ENCODE data around the gene KLHL17.
A peak's percentile ranks its signal among the peaks of the same experiment; 100 is the strongest.

Gene KLHL17

DNA sequence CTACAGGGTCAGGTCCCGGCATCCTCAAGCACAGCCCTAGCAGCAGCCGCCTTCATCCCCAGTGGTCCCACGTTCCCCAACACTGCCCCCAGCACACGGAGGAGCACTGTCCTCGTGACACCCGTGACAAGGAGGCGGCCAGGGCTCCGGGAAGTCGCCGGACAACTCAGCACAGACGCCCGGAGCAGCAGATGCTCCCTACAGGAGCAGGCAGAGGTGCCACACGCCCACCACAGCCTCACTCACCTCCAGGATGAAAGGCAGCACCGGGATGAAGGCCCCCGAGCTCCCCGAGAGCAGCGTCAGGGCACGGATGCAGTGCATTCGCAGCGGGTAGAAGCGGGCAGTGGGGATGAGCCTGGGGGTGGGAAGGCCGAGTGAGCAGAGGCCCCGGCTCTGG is 9.5 kb upstream of the KLHL17 start:
- H3K4me1 Mint-ChIP-seq: peaks cover 15% of the 10 kb centered on the region
- no peak overlapping the region for H3K27ac Mint-ChIP-seq
- ATAC-seq: no peak
- H3K36me3 Mint-ChIP-seq: peaks cover 97% of the 10 kb centered on the region
- no peak overlapping the region for H3K4me3 Mint-ChIP-seq
- no peaks in the 10 kb centered on the region for H3K9me3 Mint-ChIP-seq
- no peaks in the 10 kb centered on the region for H3K27me3 Mint-ChIP-seq

DNA sequence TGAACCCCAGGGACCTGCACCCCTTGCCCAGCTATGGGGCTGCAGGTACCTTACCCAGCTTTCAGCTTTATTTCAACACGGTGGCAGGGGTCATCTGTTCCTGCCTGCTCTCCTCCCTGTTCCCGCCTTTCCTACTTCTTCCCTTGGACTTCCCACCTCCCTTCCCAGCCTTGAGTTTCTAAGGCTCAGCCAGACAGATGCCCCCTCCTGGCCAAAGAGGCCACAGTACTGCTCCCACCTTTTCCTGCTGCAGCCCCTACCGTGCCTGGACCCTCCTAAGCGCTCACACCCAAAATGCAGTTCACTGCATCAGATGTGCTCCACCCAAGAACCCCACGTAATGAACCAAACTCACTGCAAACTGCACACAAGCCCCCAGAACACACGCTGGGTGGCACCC is 9.0 kb upstream of the KLHL17 start:
- no peak for ATAC-seq
- Mint-ChIP-seq H3K4me1 (peaks cover 13% of the 10 kb centered on the region), H3K4me3 (no peak overlapping the region), H3K27me3 (no peaks in the 10 kb centered on the region), H3K27ac (no peak overlapping the region), H3K9me3 (no peaks in the 10 kb centered on the region), H3K36me3 (peaks cover 96% of the 10 kb centered on the region)

DNA sequence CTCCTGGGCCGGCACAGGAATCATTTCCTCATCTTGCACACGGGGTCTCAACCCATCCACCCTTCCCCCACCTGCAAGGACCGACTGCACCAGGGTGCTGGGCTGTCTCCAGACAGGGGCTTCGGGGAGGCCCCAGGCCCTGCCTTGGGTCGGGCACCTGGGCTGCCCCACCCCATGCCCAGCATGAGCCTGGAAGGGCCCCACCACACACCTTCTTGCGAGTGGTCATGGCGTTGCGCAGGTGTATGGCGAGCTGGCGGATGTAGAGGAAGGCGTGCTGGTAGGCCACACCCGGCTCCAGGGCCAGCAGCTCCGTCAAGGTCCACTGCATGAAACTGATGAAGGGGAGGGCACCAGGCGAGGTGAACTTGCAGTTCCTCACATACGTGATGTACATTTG is 8.2 kb upstream of the KLHL17 start:
- Mint-ChIP-seq H3K9me3 (no peaks in the 10 kb centered on the region), H3K36me3 (peaks cover 94% of the 10 kb centered on the region), H3K27me3 (no peaks in the 10 kb centered on the region), H3K4me3 (no peak overlapping the region), H3K4me1 (peaks cover 19% of the 10 kb centered on the region), H3K27ac (no peak overlapping the region)
- no peak for ATAC-seq

DNA sequence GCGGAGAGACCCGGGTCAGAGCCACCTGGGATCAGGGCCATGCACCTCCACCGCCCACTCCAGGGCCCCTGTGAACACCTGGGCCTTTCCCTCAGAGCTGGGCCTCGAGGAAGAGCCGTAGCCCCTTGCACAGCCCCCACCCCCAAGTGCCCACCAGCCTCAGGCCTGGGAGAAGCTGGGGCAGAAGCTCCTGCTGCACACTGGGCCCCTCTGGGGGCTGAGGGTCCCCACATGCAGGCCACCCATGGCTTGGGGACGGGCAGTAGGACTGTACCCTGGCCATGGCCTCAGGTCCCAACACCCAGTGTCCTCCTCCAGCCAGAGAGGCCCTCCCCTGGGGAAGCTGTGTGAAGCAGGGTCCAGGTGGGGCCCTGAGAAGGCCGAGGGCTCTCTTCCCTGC is 7.8 kb upstream of the KLHL17 start:
- Mint-ChIP-seq H3K4me3 (no peak overlapping the region), H3K4me1 (peaks cover 23% of the 10 kb centered on the region), H3K27ac (no peak overlapping the region), H3K36me3 (peaks cover 90% of the 10 kb centered on the region), H3K9me3 (no peaks in the 10 kb centered on the region), H3K27me3 (no peaks in the 10 kb centered on the region)
- ATAC-seq: no peak

DNA sequence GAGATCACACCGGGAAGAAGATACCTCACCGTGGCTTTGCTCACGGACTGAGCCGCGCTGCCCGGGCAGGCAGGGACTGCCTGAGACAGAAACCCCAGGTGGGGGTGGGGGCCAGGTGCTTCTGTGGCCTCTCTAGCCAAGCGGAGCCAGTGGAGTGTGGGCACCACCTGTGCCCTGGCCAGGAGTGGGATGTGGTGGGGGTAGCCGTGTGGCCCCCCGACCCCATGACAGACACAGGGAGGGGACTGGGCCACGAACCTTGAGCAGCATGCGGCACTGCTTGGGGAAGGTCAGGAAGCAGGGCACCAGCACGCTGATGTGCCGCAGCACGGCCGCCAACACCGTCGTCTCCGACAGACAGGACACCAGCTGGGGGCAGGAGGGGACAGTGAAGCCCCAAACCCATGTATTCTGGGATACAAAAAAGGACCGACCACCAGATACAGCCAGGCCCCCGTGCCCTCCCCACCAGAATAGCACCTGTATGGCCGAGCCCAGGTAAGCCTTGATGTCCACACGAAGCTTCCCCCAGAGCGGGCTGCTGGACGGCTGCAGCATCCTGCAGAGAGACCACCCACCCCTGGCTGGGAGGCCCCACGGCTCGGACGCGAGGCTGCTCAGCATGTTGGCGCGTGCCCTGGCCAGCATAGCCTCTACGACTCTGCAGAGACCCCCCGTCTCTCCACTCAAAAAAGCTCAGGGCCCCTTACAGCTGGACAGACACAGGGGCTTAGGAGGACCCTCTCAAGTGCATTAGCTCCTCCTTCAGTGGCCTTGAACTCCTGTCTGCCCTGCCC is 6.7 kb upstream of the KLHL17 start:
- no peak overlapping the region for H3K4me3 Mint-ChIP-seq
- H3K27ac Mint-ChIP-seq: no peak overlapping the region
- H3K36me3 Mint-ChIP-seq: peaks cover 79% of the 10 kb centered on the region
- no peaks in the 10 kb centered on the region for H3K9me3 Mint-ChIP-seq
- no peaks in the 10 kb centered on the region for H3K27me3 Mint-ChIP-seq
- H3K4me1 Mint-ChIP-seq: peaks cover 34% of the 10 kb centered on the region
- ATAC-seq: no peak

DNA sequence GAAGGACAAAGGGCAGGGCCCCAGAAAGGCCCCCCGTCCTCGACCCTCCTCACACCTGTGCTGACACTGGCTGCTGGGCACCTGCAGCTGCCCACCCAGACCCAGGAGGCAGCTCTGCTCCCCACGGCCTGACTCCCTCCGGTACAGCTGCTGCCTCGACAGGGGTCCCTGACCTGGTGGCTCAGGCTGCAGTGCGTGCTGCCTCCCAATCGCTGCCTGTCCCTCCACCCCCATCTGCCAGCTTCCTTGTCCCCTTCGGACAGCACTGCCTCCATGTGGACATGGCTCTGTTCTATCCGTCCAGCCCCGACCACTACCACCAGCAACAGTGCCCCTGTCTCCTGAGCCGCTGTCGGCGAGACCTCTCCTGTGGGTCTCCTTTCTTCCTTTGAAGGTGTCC is 5.5 kb upstream of the KLHL17 start:
- no peak overlapping the region for H3K27ac Mint-ChIP-seq
- ATAC-seq: no peak
- H3K4me3 Mint-ChIP-seq: no peak overlapping the region
- H3K27me3 Mint-ChIP-seq: no peaks in the 10 kb centered on the region
- no peaks in the 10 kb centered on the region for H3K9me3 Mint-ChIP-seq
- H3K36me3 Mint-ChIP-seq: peaks cover 67% of the 10 kb centered on the region
- peaks cover 34% of the 10 kb centered on the region for H3K4me1 Mint-ChIP-seq

DNA sequence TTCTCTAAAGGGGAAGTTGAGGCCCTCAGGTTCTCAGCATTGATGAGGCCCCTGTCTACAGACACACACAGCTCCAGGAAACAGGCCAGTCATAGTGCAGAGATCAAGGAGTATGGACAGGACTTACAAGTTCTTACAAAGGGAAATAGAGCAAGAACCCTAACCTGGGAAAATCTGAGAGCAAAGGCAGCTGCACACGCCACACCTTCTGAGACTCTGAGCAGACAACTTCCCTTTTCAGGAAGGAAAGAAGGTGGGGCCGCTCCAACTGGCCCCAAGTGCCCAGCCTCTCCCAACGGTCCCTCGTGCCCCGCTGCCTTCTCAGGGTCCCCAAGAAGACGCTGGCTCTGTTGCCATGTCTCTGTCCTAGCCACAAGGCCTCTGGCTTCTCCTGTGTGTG is 4.9 kb upstream of the KLHL17 start:
- H3K4me1 Mint-ChIP-seq: peaks cover 34% of the 10 kb centered on the region
- H3K9me3 Mint-ChIP-seq: no peaks in the 10 kb centered on the region
- no peaks in the 10 kb centered on the region for H3K27me3 Mint-ChIP-seq
- ATAC-seq: no peak
- peaks cover 61% of the 10 kb centered on the region for H3K36me3 Mint-ChIP-seq
- H3K4me3 Mint-ChIP-seq: no peak overlapping the region
- H3K27ac Mint-ChIP-seq: no peak overlapping the region

DNA sequence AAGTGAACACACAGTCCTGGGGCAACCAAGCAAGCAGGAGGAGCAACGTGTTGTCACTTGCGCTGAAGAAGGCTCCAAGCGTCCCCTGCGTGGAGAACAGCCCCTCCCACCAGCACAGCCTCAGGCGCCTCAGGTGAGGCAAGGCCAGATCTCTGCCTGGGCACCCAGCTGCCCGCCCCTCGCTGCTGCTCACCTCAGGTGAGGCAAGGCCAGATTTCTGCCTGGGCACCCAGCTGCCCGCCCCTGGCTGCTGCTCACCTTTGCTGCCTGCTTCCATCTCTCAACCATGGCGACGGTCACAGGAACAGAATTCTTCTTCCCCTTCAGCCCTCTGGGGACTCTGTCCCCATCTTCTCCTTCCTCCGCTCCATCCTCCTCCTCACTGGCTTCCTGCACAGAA is 3.7 kb upstream of the KLHL17 start:
- H3K27ac Mint-ChIP-seq: no peak overlapping the region
- no peaks in the 10 kb centered on the region for H3K9me3 Mint-ChIP-seq
- H3K4me3 Mint-ChIP-seq: no peak overlapping the region
- H3K27me3 Mint-ChIP-seq: no peaks in the 10 kb centered on the region
- H3K4me1 Mint-ChIP-seq: peaks cover 38% of the 10 kb centered on the region
- peaks cover 50% of the 10 kb centered on the region for H3K36me3 Mint-ChIP-seq
- ATAC-seq: no peak

DNA sequence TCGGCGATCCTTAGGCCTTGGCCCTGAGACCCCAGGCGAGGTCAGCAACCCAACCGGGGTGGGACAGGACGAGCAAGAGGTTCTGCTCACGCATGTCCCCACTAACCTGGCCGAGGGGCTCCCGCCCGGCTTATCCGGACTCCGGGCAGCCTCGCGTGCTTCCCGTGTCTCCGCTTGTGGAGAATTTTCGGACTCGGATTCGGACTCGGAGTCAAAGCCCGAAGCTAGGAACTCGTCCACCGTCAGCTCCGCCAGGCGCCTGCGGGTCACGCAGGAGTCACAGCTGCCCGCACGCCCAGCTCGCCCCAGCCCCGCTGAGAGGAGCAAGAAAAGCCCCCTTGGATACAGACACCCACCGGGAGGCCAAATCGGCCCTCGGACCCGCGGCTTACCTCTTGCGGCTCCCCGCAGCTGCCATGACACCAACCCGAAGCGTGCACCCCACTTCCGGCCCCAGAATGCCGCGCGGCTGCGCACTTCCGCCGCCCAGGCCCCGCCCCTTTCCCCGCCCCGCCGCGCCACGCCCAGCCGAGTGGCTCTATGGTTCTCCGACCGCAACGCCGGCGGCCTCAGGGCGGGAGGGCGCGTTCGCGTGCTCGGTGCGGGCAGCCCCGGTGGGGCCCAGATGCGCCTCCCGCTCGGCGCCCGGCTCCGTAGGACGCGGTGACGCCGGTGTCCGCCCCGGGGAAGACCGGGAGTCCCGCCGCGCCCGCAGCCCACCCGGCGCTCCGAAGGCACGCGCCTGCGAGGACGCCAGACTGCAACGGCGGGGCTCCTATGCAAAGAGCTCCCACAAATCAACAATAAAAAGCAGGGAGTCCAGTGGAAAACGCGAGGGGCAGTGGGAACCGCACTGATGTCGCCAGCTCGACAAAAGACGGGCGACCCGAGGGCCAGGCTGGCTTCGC is 1.3 kb upstream of the KLHL17 start, which contains the start of gene NOC2L:
Gene NOC2L, minus strand, starts transcription at position 434 of the 908 bp plus-strand sequence. Its CDS starts 16 bp downstream, at position 418.
- ATAC-seq: peak; percentile 88
- peaks cover 32% of the 10 kb centered on the region for H3K36me3 Mint-ChIP-seq
- H3K9me3 Mint-ChIP-seq: no peaks in the 10 kb centered on the region
- H3K27ac Mint-ChIP-seq: peak within 1 kb of the TSS; percentile 76
- no peaks in the 10 kb centered on the region for H3K27me3 Mint-ChIP-seq
- H3K4me1 Mint-ChIP-seq: peaks cover 46% of the 10 kb centered on the region
- peak within 1 kb of the TSS; percentile 87 for H3K4me3 Mint-ChIP-seq

DNA sequence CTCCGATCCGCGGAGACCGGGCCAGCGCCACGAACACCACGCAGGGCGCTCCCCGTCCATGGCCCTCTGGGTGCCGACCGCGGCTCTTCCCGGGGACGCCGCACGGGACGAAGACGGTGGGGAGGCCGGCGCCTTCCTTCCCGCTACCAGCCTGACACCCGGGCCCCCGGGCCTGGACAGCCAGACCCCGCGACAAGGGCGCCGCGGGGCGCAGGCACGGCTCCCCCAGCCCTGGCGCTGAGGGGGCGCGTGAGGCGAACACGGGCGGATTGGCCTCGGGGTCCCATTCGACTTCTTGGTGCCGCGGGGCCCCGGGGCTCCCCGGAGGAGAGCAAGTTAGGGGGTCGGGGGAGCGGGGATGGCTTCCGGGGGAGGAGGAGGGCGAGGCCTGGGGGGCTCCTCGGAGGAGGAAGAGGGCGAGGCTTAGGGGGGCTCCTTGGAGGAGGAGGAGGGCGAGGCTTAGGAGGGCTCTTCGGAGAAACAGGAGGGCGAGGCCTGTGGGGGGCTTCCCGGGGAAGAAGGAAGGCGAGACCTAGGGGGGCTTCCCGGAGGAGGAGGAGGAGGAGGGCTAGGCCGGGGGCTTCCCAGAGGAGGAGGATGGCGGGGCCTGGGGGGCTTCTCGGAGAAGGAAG is 537 bp upstream of the KLHL17 start:
- peaks cover 40% of the 10 kb centered on the region for H3K4me1 Mint-ChIP-seq
- no peaks in the 10 kb centered on the region for H3K27me3 Mint-ChIP-seq
- peak overlapping the region; percentile 74 for H3K27ac Mint-ChIP-seq
- peaks cover 24% of the 10 kb centered on the region for H3K36me3 Mint-ChIP-seq
- H3K9me3 Mint-ChIP-seq: no peaks in the 10 kb centered on the region
- peak; percentile 28 for ATAC-seq
- H3K4me3 Mint-ChIP-seq: peak overlapping the region; percentile 87

DNA sequence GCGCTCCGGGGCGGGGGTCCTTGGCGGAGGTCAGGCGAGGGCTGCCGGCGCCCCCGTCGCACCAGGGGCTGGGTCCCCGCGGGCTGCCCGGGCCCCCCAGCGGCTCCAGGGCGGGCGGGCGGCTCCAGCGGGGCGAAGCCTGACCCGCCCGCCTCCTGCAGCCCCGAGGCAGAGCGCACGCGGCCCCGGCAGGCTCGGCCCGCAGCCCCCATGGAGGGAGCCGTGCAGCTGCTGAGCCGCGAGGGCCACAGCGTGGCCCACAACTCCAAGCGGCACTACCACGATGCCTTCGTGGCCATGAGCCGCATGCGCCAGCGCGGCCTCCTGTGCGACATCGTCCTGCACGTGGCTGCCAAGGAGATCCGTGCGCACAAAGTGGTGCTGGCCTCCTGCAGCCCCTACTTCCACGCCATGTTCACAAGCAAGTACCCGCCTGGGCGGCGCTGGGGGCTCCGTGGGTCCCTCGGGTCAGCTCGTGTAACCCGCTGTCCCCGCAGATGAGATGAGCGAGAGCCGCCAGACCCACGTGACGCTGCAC is 817 bp downstream of the KLHL17 start:
- Mint-ChIP-seq H3K4me3 (peak overlapping the region; percentile 41), H3K9me3 (no peaks in the 10 kb centered on the region), H3K4me1 (peaks cover 34% of the 10 kb centered on the region), H3K27me3 (no peaks in the 10 kb centered on the region), H3K27ac (no peak overlapping the region), H3K36me3 (peaks cover 10% of the 10 kb centered on the region)
- no peak for ATAC-seq

DNA sequence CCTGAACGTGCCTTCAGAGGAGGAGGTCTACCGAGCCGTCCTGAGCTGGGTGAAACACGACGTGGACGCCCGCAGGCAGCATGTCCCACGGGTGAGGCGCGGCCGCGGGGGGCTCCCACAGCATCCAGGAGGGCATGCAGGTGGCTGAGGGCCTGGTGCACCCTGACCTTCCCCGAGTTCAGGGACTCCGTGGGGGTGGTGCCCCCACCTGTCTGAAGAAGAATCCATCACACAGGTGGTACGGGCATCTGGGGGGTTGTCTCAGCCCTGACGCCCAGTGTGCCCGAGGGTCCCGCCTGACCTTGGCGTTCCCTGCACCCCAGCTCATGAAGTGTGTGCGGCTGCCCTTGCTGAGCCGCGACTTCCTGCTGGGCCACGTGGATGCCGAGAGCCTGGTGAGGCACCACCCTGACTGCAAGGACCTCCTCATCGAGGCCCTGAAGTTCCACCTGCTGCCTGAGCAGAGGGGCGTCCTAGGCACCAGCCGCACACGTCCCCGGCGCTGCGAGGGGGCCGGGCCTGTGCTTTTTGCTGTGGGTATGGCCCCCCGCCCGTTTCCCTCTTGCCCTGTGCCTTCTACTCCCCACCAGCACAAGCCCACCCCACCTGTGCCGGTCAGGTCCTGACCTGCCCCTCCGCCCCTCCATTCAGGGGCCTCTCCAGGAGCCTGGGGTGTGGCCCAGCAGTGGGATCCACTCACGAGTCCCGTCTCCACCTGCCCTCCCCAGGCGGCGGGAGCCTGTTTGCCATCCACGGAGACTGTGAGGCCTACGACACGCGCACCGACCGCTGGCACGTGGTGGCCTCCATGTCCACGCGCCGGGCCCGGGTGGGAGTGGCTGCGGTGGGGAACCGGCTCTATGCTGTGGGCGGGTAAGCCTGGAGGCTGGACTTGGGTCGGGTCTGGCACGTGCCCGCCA is 2.3 kb downstream of the KLHL17 start:
- Mint-ChIP-seq H3K36me3 (peaks cover 4% of the 10 kb centered on the region), H3K27me3 (no peaks in the 10 kb centered on the region), H3K27ac (no peak overlapping the region)

DNA sequence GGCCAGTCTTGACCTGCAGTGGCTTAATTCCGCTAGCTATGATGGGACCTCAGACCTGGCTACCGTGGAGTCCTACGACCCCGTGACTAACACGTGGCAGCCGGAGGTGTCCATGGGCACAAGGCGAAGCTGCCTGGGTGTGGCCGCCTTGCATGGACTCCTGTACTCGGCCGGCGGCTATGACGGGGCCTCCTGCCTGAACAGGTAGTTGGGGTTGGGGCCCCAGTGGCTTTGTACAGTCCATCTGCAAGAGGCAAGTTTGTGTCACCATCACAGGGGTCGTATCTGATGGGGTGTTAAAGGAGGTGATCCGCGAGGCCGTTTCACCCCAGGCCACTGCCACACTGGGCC is 2.9 kb downstream of the KLHL17 start:
- no peaks in the 10 kb centered on the region for H3K9me3 Mint-ChIP-seq
- H3K4me3 Mint-ChIP-seq: no peak overlapping the region
- peaks cover 3% of the 10 kb centered on the region for H3K27me3 Mint-ChIP-seq
- H3K36me3 Mint-ChIP-seq: peaks cover 4% of the 10 kb centered on the region
- peaks cover 17% of the 10 kb centered on the region for H3K4me1 Mint-ChIP-seq
- no peak overlapping the region for H3K27ac Mint-ChIP-seq
- no peak for ATAC-seq

More for the DNA sequence above, 2.3 kb downstream of the KLHL17 start:
- no peaks in the 10 kb centered on the region for H3K9me3 Mint-ChIP-seq
- peak overlapping the region; percentile 60 for H3K4me3 Mint-ChIP-seq
- ATAC-seq: no peak
- H3K4me1 Mint-ChIP-seq: peaks cover 23% of the 10 kb centered on the region

DNA sequence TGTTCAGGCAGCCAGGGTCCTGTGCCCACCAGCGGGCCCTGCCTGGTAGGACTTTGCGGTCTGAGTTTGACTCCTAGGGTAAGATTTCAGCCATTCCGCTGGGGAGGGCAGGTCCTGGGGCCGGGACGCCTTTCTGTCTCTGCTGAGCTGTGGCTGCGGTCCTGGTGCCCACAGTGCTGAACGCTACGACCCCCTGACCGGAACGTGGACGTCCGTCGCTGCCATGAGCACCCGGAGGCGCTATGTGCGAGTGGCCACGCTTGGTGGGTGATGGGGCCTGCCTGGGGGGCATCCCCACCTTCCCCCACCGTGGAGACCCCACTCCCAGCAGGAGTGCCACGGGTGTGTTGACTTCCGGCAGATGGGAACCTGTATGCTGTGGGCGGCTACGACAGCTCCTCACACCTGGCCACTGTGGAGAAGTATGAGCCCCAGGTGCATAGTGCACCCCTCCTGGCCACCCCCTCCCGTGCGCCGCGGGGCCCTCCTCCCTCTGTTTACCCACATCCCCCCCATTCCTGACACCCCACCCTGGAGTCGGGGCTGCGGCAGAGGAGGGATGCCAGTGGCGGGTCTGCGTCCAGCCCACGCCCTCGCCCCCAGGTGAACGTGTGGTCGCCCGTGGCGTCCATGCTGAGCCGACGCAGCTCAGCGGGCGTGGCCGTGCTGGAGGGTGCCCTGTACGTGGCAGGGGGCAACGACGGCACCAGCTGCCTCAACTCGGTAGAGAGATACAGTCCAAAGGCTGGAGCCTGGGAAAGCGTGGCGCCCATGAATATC is 3.6 kb downstream of the KLHL17 start:
- Mint-ChIP-seq H3K27ac (no peak overlapping the region), H3K36me3 (peaks cover 4% of the 10 kb centered on the region), H3K4me1 (peaks cover 12% of the 10 kb centered on the region), H3K4me3 (no peak overlapping the region), H3K27me3 (peaks cover 10% of the 10 kb centered on the region), H3K9me3 (no peaks in the 10 kb centered on the region)
- ATAC-seq: no peak

Data from stimulated activated memory B cell treated with anti-CD40 and anti-IgM and Interleukin-4, amounts not matched to agents 10 μg/mL and 1 μg/mL and 100 μg/mL, for 72 hours (primary cell).